Measurements from ENCODE around the gene HSPA14.
"Not testable (repeated sequence)": the region's sequence is repeated elsewhere in the genome, so short reads cannot be mapped to it uniquely, and the experiment has no call there.

HSPA14 gene

GRCh38 chr10:14838582-14839304 is 637 bp downstream of the HSPA14 start:
- DNase-seq (ENCODE audit: low spot score) = peak; percentile 51

GRCh38 chr10:14839305-14839695 is 1.2 kb downstream of the HSPA14 start:
- peak; percentile 20 for DNase-seq (ENCODE audit: low spot score)

DNA sequence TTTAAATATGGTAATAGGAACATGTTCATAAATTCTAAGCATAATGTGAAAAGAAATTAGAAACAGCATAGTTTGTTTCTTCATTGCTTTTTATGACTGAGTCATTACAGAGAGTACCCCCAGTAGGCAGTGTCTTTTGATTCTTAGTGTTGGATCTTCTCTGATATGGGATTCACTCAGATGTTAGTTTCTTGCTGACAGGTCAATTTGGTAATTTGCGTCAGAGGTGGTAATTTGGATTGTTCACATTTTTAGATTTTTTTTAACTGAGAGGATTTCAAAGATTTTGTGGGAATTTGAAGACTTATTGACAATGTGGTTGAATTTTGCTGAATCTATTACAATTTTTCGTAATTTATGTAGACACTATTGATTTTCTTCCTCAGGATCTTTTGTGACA is 2.1 kb downstream of the HSPA14 start:
- DNase-seq (ENCODE audit: low spot score) = no peak

DNA sequence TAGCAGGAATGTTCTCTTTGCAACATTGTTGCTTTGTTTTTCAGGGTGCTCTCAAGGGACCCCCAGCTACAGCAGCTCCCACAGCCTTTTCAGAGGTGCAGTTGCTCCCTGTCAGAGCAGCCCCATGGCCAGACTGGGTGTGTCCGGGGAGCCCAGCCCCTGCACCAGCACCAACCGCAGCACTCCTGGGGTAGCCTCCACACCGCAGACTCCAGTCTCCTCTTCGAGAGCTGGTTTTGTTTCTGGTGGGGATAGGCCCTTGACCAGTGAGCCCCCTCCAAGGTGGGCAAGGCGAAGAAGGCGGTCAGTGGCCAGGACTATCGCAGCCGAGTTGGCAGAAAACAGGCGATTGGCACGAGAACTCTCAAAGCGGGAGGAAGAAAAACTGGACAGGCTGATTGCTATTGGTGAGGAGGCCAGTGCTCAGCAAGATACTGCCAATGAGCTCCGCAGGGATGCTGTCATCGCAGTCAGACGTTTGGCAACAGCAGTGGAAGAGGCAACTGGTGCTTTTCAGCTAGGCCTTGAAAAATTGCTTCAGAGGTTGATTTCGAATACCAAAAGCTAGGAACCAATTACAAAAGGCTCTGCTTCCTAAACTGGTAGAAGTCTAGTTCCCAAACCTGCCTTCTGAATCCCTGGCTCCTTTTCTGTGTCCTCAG is 5.4 kb downstream of the HSPA14 start:
- no peak for DNase-seq (ENCODE audit: low spot score)

DNA sequence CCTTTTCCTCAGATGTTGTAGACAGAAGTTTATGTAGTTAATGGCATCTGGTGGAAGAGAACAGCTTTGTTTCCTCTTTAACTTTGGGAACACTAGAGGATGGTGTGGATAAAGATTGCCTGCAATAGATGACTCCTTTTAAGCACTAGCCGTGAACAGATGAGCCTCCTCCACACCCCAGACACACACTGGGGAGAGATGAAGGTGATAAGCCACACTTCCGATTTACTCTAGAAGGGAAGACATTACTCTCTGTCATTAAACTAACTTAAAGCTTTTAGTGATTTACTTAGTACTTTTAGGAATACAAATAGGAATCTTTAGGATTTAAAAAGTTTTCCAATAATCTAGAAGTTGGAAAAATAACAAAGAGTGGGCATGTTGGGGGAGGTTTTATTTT is 6.8 kb downstream of the HSPA14 start:
- DNase-seq (ENCODE audit: low spot score) = no peak

DNA sequence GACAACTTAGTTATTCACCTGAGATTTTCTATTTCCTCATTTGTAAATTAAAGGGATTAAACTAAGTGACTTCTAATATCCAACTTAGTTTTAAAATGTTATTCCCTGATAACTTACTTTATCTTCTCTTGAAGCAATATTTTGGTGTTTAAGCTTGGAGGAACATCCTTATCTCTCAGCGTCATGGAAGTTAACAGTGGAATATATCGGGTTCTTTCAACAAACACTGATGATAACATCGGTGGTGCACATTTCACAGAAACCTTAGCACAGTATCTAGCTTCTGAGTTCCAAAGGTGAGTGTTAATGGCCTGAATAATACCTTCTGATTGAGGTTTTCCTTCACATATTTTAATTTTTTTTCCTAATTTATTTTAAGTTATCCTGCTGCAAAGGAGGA is 14.1 kb downstream of the HSPA14 start:
- no peak for DNase-seq (ENCODE audit: low spot score)

GRCh38 chr10:14855453-14855852 is 17.3 kb downstream of the HSPA14 start:
- no peak for DNase-seq (ENCODE audit: low spot score)

- DNase-seq (ENCODE audit: low spot score) = no peak
Measured at GRCh38 chr10:14858338-14858960, 20.3 kb downstream of the HSPA14 start.

DNA sequence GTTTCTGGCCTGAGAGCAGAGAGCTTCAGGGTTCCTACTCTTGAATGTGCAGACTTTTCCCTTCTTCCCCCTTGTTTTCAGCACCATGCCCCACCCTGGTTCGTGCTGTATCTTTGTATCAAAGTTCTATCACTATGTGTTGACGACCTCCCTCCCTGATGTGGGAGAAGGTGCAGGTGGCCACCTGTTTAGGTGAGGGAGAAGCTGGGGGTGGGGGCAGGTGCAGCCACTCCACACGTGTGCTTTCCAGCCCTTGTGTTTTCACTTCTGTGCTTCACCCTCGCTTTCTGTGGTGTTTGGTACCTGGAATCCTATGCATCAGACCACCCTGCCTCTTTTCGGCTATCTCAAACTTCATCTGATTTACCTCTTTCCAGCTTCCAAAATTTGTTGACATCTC is 20.9 kb downstream of the HSPA14 start:
- DNase-seq (ENCODE audit: low spot score) = no peak

DNA sequence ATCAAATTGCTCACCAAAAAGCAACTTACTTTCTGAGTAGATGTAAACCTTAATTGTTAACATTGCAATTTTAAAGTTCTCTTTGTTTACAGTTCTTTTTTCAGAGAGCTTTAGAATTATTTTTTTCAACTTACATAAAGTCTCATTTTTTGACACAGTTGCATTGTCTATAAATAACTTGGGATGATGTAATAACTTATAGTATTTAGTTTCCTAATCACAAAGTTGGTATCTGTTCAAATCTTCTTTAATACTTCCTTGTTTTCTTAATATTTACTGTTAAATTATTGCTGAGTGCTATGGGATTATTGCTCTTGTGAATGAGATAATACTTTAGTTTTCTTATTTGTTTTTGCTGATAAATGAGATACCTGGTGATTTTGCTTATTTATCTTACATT is 21.7 kb downstream of the HSPA14 start:
- DNase-seq (ENCODE audit: low spot score) = no peak

DNA sequence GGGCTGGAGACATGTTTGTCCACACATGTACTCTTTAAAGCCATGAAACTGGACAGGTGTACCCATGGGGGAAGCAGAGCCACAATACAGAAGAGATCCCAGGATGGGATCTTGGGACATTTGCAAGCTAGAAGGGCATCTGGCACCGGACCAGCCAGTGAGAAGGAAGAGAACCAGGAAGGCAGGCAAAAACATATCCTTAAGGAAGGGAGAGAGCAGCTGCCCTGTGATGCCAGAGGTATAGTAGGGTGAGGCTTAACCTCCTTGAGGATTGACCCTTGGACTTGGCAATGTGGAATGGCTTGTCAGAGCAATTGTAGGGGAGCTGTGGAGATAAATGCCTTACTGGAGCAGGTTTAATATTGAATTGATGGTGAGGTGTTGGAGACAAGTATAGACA is 22.7 kb downstream of the HSPA14 start:
- DNase-seq (ENCODE audit: low spot score) = no peak

GRCh38 chr10:14864466-14864865 is 26.4 kb downstream of the HSPA14 start:
- DNase-seq (ENCODE audit: low spot score) = not testable (repeated sequence)

- not testable (repeated sequence) for DNase-seq (ENCODE audit: low spot score)
Measured at GRCh38 chr10:14864871-14865270, 26.8 kb downstream of the HSPA14 start.

DNA sequence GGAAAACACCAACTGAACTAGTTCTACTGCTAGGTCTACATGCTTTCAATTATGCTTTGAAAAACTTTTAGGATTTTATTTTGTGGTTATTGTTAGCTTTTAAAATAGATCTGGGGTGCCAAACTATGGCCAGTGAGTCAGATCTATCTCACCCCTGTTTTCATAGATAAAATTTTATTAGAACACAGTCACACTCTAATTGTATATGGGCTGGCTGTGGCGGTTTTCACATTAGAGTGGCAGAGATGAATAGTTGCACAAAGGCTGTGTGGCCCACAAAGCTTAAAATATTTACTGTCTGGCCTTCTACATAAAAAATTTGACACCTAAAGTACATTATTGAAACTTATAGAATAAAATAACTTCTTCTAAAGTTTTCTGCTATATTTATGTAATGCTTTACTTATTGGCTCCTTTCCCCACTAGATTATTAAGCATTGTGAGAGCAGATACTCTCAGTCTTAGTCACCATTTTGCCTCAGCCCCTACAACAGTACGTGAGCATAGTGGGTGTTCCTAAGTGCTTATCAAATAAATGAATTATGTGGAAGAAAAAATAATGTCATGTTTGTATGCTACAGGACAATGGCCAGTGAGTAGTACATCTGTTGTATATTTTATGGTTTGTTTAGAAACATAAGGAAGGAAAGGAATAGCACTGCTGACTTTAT is 35.1 kb downstream of the HSPA14 start:
- no peak for DNase-seq (ENCODE audit: low spot score)

DNA sequence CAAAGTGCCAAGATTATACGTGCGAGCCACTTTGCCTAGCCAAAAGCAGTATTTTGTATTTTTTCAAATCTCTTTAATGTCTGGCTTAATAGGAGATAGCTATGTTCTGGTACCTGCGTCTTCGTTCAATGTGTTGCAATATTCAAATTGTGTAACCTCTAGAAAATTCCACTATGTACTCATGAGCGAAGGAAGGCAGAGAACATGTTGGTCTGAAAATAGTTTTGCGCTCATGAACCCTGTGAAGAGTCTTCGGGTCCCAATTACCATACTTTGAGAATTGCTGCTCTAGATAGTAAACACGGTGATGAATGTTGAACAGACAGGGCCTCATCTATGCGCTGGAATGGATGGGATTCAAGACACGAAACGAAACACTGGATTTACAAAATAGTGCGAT is 37.8 kb downstream of the HSPA14 start:
- no peak for DNase-seq (ENCODE audit: low spot score)

DNA sequence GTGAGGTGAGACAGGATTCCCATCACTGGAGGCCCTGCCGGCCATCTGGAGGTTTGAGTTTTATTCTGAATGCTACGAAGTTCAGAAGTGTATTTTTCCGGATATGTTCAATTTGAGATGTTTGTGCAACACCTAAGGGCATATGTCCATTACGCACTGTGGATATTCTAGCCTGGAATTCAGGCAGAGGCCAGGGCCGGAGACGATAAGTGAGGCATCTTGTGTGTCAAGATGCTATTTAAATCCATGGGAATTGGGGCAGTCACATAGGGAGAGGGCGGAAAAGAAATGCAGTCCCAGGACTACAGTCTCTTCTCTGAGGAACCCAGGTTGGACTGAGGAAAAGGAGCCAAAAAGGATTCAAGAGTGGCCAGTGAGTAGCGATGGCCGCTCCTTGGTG is 38.7 kb downstream of the HSPA14 start:
- DNase-seq (ENCODE audit: low spot score) = no peak

DNA sequence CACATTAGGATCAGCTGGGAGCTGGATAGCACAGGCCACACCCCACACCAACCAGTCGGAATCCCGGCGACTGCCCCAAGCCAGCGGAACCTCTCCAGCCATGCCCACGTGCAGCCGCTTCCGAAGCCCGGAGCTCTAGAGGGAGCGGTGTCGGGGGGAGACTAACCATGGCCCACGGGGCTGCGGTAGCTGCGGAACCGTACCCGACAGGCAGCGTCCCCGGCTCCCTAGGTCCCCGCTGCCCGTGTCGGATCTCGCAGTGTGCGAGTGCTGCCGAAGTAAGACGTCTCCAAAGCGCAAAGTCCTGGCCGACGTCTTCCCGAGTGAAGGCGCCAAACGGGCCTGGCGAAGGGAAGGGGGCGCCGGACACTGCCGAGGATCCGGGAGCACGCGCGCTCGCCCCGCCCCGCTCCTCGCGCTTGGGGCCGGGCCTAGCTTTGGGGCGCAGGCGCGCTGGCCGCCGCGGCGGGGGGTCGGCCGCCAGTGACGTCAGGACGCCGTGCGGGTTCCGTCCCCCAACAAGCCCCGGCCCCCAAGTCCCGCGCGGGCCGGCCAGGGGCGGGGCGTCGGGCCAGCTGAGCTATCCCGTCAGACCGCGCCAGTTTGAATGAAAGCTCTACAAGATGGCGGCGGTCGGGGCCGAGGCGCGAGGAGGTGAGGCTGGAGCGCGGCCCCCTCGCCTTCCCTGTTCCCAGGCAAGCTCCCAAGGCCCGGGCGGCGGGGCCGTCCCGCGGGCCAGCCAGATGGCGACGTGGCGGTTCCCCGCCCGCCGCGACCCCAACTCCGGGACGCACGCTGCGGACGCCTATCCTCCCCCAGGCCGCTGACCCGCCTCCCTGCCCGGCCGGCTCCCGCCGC is 40.4 kb downstream of the HSPA14 start, which contains the start of gene SUV39H2:
Gene SUV39H2, plus strand, starts transcription at position 601 of the 858 bp plus-strand sequence. Its CDS starts 23 bp downstream, at position 624.
- DNase-seq (ENCODE audit: low spot score) = peak; percentile 96

GRCh38 chr10:14879124-14879927 is 41.2 kb downstream of the HSPA14 start:
- peak; percentile 59 for DNase-seq (ENCODE audit: low spot score)

GRCh38 chr10:14879928-14880193 is 41.8 kb downstream of the HSPA14 start:
- no peak for DNase-seq (ENCODE audit: low spot score)

DNA sequence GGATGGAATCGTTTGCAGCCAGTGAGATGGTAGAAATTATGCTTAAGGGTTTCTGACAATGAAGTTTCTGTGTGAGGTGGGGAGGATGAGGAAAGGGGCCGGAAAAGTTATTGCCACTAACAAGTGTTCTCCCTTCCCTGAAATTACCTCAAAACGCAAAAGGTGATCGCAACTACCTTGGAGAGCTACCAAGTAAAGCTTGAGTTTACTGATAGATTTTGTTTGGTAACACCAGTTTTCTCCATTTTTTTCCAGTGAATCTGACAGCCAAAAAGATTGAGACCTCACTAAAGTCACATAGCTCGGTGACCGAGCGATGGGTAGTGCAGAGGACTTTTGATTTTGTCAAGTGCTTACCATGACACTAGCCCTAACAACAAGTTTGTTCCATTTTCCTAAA is 42.1 kb downstream of the HSPA14 start:
- no peak for DNase-seq (ENCODE audit: low spot score)

GRCh38 chr10:14884082-14884481 is 46.0 kb downstream of the HSPA14 start:
- no peak for DNase-seq (ENCODE audit: low spot score)
